ENCODE measurements around the gene IRS2. TPM values are rescaled to one million over a fixed set of nuclear protein-coding genes. Genes with fewer than 3 reads are reported as not detected.

The IRS2 gene
- total and polyA plus RNA-seq, 2 experiments from 2014 or later = 3.6 to 14.5 TPM

DNA sequence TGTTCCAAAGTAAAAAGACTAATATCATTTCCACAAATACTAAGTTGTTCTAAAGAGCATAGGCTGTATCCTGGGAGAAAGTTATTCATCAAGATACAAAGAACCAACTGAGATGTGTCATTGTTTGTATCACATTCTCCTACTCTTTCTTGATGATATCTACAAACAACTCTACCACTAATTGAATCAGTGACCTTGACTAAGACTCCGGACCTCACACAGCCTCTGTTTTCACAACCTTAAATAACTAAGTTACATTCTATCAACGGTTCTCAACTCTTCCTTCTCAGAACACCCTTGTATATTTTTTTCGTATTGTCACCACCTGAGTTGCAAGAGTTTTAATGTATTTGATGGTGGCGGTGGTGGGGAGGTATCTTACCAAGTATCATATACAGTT lies 12.6 kb downstream of the IRS2 start (continued):
- TF ChIP-seq, protein P1, sequence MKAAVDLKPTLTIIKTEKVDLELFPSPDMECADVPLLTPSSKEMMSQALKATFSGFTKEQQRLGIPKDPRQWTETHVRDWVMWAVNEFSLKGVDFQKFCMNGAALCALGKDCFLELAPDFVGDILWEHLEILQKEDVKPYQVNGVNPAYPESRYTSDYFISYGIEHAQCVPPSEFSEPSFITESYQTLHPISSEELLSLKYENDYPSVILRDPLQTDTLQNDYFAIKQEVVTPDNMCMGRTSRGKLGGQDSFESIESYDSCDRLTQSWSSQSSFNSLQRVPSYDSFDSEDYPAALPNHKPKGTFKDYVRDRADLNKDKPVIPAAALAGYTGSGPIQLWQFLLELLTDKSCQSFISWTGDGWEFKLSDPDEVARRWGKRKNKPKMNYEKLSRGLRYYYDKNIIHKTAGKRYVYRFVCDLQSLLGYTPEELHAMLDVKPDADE (IDR thresholded peaks at IDR 0.05) = no peak
- TF ChIP-seq ZNF331 (CRISPR knock-in tag; IDR thresholded peaks at IDR 0.05; ENCODE audit: low read depth) = no peak
- TF ChIP-seq, protein P2, sequence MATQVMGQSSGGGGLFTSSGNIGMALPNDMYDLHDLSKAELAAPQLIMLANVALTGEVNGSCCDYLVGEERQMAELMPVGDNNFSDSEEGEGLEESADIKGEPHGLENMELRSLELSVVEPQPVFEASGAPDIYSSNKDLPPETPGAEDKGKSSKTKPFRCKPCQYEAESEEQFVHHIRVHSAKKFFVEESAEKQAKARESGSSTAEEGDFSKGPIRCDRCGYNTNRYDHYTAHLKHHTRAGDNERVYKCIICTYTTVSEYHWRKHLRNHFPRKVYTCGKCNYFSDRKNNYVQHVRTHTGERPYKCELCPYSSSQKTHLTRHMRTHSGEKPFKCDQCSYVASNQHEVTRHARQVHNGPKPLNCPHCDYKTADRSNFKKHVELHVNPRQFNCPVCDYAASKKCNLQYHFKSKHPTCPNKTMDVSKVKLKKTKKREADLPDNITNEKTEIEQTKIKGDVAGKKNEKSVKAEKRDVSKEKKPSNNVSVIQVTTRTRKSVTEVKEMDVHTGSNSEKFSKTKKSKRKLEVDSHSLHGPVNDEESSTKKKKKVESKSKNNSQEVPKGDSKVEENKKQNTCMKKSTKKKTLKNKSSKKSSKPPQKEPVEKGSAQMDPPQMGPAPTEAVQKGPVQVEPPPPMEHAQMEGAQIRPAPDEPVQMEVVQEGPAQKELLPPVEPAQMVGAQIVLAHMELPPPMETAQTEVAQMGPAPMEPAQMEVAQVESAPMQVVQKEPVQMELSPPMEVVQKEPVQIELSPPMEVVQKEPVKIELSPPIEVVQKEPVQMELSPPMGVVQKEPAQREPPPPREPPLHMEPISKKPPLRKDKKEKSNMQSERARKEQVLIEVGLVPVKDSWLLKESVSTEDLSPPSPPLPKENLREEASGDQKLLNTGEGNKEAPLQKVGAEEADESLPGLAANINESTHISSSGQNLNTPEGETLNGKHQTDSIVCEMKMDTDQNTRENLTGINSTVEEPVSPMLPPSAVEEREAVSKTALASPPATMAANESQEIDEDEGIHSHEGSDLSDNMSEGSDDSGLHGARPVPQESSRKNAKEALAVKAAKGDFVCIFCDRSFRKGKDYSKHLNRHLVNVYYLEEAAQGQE (IDR thresholded peaks at IDR 0.05; ENCODE audit: unreplicated experiment) = no peak
- no peak for TF ChIP-seq JUNB (IDR thresholded peaks at IDR 0.05; ENCODE audit: unreplicated experiment)

DNA sequence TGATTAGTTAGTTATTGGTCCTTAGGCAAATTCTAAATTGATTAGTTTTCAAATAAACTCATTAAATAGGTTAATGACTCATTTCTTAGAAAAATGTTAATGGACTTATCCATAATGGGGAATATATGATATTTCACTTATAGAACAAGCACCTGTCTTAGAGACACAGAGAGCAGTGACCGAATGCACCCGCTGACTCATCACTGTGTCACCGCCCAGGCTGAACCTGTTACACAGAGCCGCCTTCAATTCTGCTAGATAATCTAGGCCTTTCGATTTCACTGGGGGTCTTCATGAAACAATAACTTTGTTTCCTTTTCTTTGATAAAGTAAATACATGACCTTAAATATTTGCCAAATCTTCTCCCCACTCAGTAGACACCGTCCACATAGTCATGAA lies 13.1 kb downstream of the IRS2 start:
- Histone ChIP-seq H4K20me1 (replicated peaks; ENCODE audit: insufficient read depth) (peaks cover 31% of the 10 kb centered on the region), H2AFZ (no peak overlapping the region), H3K27me3 (ENCODE audit: insufficient read depth) (no peaks in the 10 kb centered on the region), H3K4me1 (ENCODE audit: insufficient read depth) (peaks cover 17% of the 10 kb centered on the region), H3K27ac (ENCODE audit: low read depth) (no peak overlapping the region), H3K36me3 (ENCODE audit: insufficient read depth) (no peaks in the 10 kb centered on the region), H3K9me2 (ENCODE audit: insufficient read depth) (no peaks in the 10 kb centered on the region), H3K79me2 (replicated peaks; ENCODE audit: insufficient read depth) (peaks cover 95% of the 10 kb centered on the region), H3K4me2 (no peak overlapping the region), H3K4me3 (no peak overlapping the region), H3F3A (replicated peaks; ENCODE audit: low read depth) (no peaks in the 10 kb centered on the region)
- peak overlapping the region; percentile 36 for H3K27ac Mint-ChIP-seq
- DNase-seq (ENCODE audit: low spot score) (no peak), ATAC-seq (no peak)
- peaks cover 25% of the 10 kb centered on the region for H3K36me3 Mint-ChIP-seq (ENCODE audit: low read depth)
- H3K27me3 Mint-ChIP-seq (ENCODE audit: insufficient read depth, low read depth, poor library complexity) = peaks cover 5% of the 10 kb centered on the region
- H3K4me1 Mint-ChIP-seq = peaks cover 30% of the 10 kb centered on the region
- no peak overlapping the region for H3K4me3 Mint-ChIP-seq
- H3K9me3 Mint-ChIP-seq = no peaks in the 10 kb centered on the region
- TF ChIP-seq, protein P2 (IDR thresholded peaks at IDR 0.05; ENCODE audit: unreplicated experiment) = no peak
- TF ChIP-seq STAT1 (IDR thresholded peaks at IDR 0.05; ENCODE audit: unreplicated experiment) (no peak), EZH2 (IDR thresholded peaks at IDR 0.05; ENCODE audit: low read depth, unreplicated experiment) (no peak), ZNF114 (CRISPR knock-in tag; IDR thresholded peaks at IDR 0.05) (no peak), POLR2AphosphoS5 (IDR thresholded peaks at IDR 0.05; ENCODE audit: low read depth) (no peak)
- TF ChIP-seq, protein P1 (IDR thresholded peaks at IDR 0.05) = no peak
- TF ChIP-seq, protein P3, sequence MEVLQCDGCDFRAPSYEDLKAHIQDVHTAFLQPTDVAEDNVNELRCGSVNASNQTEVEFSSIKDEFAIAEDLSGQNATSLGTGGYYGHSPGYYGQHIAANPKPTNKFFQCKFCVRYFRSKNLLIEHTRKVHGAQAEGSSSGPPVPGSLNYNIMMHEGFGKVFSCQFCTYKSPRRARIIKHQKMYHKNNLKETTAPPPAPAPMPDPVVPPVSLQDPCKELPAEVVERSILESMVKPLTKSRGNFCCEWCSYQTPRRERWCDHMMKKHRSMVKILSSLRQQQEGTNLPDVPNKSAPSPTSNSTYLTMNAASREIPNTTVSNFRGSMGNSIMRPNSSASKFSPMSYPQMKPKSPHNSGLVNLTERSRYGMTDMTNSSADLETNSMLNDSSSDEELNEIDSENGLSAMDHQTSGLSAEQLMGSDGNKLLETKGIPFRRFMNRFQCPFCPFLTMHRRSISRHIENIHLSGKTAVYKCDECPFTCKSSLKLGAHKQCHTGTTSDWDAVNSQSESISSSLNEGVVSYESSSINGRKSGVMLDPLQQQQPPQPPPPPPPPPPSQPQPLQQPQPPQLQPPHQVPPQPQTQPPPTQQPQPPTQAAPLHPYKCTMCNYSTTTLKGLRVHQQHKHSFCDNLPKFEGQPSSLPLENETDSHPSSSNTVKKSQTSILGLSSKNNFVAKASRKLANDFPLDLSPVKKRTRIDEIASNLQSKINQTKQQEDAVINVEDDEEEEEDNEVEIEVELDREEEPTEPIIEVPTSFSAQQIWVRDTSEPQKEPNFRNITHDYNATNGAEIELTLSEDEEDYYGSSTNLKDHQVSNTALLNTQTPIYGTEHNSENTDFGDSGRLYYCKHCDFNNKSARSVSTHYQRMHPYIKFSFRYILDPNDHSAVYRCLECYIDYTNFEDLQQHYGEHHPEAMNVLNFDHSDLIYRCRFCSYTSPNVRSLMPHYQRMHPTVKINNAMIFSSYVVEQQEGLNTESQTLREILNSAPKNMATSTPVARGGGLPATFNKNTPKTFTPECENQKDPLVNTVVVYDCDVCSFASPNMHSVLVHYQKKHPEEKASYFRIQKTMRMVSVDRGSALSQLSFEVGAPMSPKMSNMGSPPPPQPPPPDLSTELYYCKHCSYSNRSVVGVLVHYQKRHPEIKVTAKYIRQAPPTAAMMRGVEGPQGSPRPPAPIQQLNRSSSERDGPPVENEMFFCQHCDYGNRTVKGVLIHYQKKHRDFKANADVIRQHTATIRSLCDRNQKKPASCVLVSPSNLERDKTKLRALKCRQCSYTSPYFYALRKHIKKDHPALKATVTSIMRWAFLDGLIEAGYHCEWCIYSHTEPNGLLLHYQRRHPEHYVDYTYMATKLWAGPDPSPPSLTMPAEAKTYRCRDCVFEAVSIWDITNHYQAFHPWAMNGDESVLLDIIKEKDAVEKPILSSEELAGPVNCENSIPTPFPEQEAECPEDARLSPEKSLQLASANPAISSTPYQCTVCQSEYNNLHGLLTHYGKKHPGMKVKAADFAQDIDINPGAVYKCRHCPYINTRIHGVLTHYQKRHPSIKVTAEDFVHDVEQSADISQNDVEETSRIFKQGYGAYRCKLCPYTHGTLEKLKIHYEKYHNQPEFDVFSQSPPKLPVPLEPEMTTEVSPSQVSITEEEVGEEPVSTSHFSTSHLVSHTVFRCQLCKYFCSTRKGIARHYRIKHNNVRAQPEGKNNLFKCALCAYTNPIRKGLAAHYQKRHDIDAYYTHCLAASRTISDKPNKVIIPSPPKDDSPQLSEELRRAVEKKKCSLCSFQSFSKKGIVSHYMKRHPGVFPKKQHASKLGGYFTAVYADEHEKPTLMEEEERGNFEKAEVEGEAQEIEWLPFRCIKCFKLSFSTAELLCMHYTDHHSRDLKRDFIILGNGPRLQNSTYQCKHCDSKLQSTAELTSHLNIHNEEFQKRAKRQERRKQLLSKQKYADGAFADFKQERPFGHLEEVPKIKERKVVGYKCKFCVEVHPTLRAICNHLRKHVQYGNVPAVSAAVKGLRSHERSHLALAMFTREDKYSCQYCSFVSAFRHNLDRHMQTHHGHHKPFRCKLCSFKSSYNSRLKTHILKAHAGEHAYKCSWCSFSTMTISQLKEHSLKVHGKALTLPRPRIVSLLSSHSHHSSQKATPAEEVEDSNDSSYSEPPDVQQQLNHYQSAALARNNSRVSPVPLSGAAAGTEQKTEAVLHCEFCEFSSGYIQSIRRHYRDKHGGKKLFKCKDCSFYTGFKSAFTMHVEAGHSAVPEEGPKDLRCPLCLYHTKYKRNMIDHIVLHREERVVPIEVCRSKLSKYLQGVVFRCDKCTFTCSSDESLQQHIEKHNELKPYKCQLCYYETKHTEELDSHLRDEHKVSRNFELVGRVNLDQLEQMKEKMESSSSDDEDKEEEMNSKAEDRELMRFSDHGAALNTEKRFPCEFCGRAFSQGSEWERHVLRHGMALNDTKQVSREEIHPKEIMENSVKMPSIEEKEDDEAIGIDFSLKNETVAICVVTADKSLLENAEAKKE (CRISPR knock-in tag; IDR thresholded peaks at IDR 0.05) = no peak

Data from GM23338 (cell line).